HG03378 (cell line): ENCODE measurements around the gene PARD6G.

ENCODE experiments used
- ATAC-seq: cut with Tn5 transposase; IDR thresholded peaks from one replicate; pipeline ENCODE4 v1.9.1; 2021; ENCODE audit warnings: mild to moderate bottlenecking, moderate library complexity; ENCODE audit not compliant: unreplicated experiment

Gene PARD6G

DNA sequence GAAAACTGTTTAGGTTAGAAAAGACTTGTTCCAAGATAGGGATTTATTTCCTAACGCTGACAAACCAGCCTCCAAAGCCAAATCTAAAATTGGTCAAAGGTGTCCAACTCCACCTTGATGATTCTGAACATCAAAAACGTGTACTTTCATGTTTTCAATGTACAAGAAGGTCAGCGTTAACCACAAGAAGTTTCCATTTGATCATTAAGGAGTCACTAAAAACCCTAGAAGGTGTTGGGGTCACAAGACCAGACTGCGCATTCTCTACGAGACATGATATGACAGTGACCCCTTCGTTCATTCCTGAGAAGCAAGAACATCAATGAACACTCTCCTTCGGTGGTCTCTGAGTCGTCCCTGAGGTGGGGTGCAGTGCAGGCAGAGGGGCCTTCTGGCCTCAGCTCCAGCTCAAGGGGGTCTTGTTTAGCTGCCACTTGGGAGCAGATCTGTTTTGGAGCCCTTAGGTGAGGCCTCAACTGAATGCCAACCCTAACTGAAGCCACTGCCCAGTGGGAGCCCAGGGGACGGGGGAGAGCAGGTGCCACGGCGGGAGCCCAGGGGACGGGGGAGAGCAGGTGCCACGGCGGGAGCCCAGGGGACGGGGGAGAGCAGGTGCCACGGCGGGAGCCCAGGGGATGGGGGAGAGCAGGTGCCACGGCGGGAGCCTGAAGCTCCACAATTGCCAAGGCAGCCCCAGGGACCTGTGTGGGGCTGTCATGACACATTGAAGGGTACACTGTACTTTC, 55.2 kb downstream of the PARD6G start:
- no peak for ATAC-seq

DNA sequence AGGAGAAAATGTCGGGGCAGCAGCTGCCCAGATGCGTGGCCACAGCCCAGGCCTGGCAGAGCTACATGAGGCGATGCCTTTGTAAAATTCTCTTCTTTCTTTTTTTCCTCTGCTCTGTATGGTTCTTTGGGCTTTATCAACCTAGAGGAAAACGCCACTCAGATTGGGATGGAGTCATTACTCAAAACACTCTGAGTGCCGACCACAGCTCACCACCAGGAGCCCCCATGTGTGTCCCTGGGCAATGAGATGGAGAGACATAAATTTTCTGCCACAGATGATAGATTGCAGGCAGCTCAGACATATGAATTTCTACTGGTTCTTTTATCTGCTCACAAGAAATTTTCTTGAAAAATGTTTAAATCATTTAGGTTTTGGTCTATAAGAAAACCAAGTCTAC, 56.0 kb downstream of the PARD6G start:
- ATAC-seq = no peak

DNA sequence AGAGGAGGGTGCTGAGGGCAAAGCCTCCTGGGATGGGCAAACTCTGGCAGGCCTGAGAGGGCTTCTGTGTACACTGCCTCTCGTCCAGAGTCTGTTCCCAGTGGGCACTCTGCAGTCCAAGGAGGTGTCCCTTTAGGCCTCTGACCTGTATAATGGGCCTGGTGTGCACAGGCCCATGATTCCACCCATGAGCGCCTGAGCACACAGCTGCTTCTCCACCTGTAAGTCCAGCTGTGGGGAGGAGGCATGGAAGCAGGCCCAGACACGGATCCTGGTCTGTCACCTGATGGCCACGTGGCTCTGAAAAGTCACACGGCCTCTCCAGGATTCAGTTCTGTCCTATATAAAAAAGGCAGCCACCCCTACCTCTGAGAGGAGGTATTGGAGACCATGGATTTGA, 57.0 kb downstream of the PARD6G start:
- ATAC-seq = no peak

DNA sequence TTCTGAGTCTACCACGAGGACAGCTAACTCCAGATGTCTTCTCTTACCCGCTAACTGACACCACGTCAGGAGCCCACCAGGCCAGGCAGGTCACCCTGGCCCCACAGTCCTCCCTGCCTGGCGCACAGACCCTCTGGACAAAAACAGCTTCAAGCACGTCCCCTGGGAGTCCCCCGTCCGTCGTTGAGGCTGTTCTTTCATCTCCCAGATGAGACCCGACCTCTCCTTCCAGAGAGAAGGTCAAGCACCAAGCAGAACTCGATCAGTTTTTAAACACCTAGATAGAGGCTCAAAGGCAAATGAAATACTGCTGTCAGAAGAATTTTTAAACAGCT, 57.8 kb downstream of the PARD6G start:
- no peak for ATAC-seq

DNA sequence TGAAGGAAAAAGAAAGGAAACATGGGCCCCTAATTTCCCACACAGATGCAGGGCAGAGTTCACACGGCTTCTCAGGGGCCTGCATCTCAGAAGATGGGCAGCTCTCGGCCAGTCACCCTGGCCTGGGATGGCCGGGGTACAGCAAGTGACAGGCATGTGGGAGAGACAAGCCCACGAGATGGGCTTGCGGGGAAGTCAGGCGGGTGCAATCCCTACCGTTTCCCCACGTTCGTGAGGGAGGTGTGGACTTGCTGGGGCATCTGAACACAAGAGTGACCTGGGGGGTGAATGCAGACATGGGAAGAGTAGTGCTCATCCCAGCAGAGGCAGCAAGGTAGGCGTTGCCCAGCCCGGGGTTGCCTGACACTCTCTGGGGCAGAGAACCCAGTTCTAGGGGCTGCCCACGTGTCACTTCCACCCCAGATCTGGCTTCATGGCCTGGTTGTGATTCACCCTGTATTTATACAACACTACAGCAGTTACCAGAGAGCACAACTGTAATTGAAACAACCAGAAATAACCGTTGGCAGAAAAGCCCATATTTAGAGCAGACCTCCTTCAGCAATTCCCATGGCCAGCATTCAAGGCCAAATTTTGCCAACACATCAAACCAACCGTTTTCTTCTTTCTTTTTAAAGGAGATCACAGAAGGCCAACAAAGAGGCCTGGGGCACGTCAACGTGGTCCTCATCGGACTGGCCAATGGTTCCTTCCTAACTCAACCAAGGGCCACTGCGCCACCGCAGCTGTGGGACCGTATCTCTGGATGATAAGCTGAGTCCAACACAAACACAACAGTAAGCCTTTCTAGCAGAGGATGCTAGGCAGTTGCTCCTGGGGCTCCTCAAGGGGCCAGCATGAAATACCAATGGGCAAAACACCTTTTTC, 58.4 kb downstream of the PARD6G start:
- no peak for ATAC-seq

DNA sequence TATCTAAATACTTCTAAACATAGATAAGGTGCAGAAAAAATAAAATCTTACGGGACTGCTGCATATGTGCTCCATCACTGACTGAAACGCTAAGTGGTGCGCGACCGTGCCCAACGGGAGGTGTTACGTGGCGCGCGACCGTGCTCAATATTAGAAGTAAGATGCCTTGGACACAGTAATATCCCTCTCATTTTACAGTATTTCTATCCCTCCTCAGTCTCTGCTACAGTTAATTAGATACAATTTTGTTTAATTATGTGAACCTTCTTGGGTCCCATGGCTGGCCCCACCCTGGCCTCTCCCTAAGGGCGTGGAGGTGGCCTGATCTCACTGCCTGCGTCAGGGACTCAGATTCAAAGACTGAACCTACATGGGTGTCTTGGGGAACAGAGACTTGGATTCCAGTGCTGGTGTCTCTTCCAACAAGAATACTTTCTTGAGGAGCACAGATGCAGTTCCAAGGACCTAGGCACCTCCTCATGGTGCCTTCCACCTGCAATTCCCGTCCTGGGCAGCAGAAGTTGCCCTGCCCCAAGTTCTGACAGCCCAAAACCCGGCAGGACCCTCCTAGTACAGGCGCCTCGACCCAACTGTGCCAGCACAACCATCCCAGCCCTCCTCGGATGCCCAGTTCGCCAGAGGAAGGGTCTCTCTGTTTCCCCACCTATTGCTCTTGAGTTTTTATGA, 59.2 kb downstream of the PARD6G start:
- ATAC-seq = no peak

DNA sequence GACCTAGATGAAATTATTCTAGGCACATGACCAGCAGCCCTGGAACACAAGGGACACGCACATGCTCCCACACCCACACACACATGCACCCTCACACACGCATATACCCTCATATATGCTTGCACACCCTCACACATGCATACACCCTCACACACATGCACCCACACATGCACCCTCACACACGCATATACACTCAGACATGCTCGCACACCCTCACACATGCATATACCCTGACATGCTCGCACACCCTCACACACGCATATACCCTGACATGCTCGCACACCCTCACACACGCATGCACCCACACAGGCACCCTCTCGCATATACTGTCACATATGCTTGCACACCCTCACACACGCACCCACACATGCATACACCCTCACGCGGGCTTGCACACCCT, 61.8 kb downstream of the PARD6G start:
- ATAC-seq = no peak

DNA sequence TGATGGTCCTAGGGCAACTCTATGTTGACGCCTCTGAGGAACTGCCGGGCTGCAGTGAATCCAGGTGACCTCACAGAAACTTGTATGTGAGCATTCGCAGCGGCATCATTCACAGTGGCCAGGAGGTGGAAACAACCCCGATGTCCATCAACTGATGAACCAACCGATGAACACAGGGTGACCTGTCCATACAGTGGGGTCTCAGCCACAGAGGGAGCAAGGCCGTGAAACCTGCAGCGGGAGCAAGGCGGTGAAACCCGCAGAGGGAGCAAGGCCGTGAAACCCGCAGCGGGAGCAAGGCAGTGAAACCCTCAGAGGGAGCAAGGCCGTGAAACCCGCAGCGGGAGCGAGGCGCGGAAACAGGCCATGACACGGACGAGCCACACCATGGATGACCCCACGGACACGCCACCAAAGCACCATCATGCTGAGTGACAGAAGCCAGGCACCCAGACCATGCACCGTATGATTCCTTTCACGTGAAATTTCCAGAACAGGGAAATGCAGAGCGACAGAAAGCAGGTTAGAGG, 63.0 kb downstream of the PARD6G start:
- ATAC-seq = no peak

DNA sequence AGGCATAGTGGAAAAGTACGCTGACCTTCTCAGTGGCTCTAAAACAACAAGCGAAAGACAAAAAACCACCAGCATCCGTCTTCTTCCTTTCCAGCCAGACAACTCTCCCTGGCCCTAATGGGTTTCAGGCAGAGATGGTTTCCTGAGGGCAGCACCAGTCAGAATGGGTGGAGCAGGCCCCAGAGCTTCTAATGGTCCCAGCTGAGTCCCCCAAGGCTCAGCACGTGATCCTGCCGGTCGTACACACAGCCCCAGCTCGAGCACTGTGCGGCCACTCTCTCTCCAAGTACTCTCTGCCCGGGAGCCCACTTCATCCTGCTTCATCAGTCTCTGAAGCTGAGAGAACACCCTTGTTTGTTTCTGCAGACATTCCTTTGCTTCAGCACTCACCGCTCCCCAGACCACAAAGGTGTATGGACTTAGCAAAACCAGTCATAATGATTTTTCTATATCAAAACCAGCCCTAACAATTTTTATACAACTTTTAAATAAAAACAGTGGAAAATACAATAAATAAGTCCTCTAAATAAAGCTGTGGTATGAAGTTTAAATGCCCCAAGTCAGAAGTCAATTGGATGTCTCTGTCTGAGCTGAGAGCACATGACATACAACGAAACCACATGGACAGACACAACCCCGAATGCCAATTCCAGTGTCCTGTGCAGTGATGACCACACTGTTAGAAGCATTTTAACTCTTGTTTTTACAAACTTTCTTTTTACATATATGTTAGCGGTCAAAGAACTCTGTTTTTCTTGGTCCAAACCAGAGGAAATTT, 63.9 kb downstream of the PARD6G start:
- no peak for ATAC-seq

DNA sequence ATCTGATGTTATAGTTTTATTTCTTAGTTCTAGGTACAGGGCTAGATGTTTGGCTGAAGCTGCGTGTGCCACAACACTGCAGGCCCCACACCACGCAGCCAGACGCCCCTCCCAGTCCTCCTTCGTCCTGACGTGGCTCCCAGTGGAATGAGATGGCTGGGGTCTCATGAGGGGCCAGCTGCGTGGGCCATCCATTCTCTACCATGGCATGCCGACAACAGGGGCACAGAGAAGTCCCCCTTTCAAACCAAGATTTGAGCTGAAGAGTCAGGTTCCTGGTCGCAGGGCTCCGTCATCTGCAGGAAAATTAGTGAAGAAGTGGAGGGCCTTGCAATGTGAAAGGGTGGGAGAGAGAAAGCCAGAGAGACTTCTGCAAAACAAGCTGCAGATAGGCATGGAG, 64.5 kb downstream of the PARD6G start:
- ATAC-seq = no peak

DNA sequence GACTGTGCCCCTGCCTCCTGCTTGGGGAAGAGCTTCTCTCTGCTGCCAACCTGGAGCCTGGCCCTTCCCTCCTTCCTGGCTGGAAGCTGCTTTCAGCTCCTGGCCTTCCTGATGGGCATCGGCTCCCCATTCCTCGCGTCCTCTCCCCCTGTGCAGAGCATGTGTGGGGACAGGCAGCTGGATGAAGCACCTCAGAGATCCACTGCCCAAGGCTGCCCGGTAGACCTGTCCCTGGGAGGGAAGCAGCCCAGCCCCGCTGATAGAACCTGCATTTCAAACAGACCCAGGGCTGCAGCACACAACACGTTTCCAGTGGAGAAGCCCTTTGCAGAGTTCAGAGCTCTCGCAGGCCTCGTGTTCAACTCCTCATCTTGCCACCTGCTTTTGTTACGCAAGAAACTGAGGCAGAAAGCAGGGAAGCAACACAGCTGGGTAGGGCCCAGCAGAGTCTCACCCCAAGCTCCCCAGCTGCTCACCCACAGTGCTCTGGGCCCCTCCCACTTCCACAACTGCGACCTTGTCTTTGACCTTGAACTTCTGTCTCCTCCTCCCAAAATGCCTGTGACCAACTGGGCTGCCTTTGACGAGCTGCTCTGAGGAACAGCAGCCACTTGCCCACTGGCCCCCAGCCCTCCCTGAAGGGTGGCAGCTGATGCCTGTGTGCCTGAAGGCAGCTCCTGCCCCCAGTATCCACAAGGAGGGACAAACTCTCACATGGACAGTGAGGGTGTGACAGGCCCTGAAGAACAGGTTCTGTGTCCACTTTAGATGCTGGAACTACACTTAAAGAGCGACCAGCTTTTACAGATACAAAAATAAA, 65.5 kb downstream of the PARD6G start:
- ATAC-seq = no peak

DNA sequence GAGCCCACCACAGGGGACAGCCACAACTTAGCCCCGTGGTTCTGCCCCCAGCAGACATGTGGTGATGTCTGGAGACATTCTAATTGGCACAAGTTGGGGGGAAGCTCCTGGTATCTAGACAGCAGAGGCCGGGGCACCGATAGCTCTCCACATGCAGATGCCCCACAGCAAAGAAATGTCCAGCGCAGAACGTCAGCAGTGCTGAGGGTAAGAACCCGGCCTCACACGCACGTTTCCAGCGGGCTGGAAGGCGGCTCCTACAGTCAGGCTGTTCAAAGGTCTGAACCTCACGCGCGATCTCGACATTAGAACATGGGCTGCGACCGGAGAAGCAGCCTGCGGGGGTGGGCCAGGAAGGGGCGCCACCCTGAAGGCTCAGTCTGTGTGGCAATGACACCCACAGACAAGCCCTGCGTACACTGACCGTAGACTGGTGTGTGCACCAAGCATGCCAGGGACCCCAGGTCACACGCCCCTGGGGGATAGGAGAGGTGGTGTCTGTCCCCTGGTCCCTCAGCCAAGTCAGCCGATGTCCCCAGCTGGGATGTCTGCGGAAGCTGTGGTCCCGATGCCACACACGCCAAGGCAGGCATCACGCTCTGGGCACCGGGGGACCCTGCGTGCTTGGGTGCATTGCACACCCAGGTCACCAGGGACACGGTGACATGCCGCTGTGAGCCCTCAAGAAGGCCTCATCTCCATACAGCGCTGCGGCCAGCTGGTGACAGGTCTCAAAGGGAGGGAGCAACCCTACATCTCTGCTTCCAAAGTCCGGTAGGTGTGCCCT, 66.3 kb downstream of the PARD6G start:
- no peak for ATAC-seq

DNA sequence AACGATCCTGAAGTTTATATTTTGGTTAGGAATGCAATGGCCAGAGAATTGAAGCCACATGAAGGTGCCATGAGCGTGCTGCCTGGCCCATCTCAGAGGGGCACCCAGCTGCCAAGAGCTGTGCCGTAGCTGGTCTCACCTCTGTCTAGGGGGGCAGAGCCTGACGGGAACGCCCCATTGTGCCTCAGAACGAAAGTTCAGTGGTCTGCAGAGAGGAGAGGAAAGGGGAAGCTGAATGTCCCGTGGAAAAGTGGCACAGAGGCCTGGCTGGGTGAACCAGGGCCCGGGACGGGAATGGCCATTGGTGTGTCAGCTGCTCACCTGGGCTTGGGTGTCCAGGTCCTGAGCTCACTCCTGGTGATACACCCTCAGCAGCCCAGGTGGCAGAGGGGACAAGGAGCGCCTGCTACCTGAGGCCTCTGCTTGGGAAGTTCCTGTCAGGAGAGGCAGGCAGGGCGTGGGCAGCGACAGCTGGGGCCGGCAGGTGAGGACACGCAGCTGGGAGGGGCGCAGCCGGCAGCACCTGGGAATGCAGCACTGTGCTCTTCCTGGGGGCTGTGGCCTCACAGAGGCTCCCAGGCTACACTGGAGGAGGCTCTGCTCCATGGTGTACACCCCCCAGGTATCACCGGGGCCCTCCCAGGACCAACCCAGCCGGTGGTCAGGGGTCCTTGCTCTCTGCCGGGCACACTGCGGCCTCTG, 67.3 kb downstream of the PARD6G start:
- no peak for ATAC-seq

DNA sequence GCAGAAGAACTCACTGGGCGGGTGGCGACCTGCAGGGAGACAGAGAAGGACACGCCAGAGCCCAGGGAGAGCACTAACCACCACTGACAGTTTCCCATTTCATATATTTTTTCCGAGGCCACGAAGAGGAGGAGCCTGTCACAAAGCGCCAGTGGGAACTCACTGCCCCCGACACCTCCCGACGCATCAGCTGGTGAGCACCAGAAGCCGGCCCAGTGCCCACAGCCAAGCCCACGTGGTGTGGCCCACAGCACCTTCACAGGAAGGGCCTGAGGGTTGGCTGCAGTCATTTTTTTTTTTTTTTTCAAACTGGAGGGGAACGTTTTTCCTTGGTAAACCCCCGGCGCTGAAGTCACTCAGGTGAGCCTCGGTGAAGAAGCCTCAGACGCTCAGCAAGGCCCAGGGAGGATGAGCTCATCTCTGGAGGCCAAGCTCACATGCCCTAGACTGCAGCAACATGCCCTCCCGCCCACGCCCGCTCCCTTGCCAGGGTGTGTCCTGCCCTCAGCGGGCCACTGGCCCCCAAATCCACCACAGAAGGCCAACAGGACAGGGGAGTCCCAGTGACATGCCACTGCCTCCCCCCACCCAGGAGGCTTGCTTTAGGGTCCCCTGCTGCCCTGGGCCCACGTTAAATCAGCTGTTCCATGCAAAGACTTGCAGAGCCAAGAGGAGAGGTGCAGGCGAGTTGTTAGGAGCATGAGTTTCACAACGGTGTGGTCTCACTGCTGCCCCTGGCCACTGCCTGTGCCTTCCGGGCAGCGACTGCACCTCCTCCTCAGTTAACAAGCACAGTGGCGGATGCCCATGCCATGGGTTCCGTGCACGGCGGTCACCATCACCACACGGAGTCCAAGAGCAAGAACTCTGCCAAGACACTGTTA, 68.1 kb downstream of the PARD6G start:
- no peak for ATAC-seq

DNA sequence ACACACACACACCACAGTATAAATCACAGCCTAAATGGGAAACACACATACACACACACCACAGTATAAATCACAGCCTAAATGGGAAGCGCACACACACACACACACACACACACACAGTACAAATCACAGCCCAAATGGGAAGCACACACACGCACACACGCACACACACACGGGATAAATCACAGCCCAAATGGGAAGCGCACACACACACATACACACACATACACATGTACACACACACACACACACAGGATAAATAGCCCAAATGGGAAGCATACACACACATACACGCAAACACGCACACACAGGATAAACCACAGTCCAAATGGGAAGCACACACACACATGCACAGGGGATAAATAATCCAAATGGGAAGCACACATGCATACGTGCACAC, 70.2 kb downstream of the PARD6G start:
- ATAC-seq = no peak

DNA sequence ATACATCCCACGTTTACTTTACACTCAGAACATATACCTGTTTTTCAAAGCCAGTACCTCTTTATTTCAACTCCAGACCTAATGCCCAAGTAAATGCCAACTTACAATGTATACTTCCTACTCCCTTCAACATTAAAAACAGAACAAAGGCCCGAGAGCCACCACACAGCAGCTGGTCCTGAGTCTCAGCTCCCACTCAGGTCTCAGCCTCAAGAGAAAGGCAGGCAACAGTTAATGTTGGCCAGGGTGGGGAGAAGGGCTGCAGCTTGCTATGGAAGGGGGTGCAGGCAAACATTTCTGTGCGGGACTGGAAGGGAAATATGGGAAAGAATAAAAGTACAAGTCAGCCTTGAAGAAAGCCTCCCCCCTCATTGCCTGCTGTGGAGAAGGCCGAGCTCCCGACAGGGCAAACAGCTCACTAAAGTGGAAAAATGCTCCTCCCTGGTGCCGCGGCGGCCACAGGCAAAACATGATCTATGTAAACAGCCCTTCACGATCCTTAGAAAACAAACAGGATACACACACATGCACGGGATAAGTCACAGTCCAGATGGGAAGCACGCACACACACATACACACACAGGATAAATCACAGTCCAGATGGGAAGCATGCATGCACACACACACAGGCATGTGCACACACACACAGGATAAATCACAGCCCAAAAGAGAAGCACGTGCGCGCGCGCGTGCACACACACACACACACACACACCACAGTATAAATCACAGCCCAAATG, 70.8 kb downstream of the PARD6G start:
- ATAC-seq = no peak
